Right atrium auricular region (tissue), 2 donors: ENCODE measurements around the gene PLD1. TPM values are rescaled to one million over a fixed set of nuclear protein-coding genes. Genes with fewer than 3 reads are reported as not detected.

Source experiments
- DNase-seq: peaks from one replicate; pipeline ENCODE4 v3.0.0-alpha.2; 2019; ENCODE audit warnings: low spot score
- H3K27ac ChIP-seq, 2 donors: fragments of 200-600 bp; sonication (generic); 1 replicate in 1 of 2; 2 replicates in 1 of 2; pipeline ENCODE4 v1.5.1; 2016 to 2019
- H3K27me3 ChIP-seq, 2 donors: fragments of 200-600 bp; sonication (generic); one replicate each; pipeline versions ENCODE4 v1.5.1 to v1.6.0; 2017 to 2019
- H3K36me3 ChIP-seq: fragments of 200-600 bp; sonication (generic); one replicate; pipeline ENCODE4 v1.5.1; 2016
- H3K4me1 ChIP-seq, 2 donors: fragments of 200-600 bp; sonication (generic); one replicate each; pipeline versions ENCODE4 v1.5.1 to v1.6.0; 2017 to 2019
- H3K4me3 ChIP-seq, 2 donors: fragments of 200-600 bp; sonication (generic); 1 replicate in 1 of 2; 2 replicates in 1 of 2; pipeline ENCODE4 v1.5.1; 2017 to 2019; ENCODE audit warnings: mild to moderate bottlenecking in 1 of 2, moderate library complexity in 1 of 2
- H3K9me3 ChIP-seq, 2 donors: fragments of 200-600 bp; sonication (generic); one replicate each; pipeline ENCODE4 v1.5.1; 2019
- total RNA-seq, 2 donors: library from RNA; depleted of rRNA; stranded (reverse); fragments of >200 nt; gene quantifications; one replicate each; pipeline ENCODE4 v1.1.0, GENCODE V29; 2016
- TF ChIP-seq, protein P1 (sequence below), 2 donors: fragments of 200-600 bp; sonication (generic); IDR thresholded peaks; one replicate each; pipeline ENCODE4 v1.5.1; 2019; ENCODE audit warnings: antibody characterized with exemption in 2 of 2

PLD1 gene
- total RNA-seq, 2 donors from 2014 or later, result 64.5 to 111 TPM

DNA sequence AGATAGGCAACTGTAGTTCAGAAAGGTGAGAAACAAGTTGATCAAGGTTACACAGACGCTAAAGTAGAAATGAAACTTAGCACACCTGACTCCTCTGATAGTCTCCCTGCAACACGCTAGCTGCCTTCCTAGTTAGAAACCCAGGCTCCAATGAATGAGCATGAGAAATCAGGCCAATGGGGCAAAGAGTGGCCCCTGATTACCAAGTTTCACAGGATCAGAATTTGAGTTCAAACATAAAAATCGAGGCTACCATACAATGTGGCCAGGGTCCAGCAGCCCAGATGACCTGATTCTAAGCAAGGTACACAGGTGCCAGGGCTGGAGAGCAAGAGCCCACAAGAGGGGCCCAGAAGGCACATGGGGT lies 7.7 kb downstream of the PLD1 start:
- TF ChIP-seq, protein P1, sequence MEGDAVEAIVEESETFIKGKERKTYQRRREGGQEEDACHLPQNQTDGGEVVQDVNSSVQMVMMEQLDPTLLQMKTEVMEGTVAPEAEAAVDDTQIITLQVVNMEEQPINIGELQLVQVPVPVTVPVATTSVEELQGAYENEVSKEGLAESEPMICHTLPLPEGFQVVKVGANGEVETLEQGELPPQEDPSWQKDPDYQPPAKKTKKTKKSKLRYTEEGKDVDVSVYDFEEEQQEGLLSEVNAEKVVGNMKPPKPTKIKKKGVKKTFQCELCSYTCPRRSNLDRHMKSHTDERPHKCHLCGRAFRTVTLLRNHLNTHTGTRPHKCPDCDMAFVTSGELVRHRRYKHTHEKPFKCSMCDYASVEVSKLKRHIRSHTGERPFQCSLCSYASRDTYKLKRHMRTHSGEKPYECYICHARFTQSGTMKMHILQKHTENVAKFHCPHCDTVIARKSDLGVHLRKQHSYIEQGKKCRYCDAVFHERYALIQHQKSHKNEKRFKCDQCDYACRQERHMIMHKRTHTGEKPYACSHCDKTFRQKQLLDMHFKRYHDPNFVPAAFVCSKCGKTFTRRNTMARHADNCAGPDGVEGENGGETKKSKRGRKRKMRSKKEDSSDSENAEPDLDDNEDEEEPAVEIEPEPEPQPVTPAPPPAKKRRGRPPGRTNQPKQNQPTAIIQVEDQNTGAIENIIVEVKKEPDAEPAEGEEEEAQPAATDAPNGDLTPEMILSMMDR (IDR thresholded peaks at IDR 0.05), result no peak
- Histone ChIP-seq H3K27me3 (no peaks in the 10 kb centered on the region), H3K4me3 (no peak overlapping the region), H3K4me1 (peaks cover 0 to 51% of the 10 kb centered on the region in 2 donors), H3K36me3 (no peaks in the 10 kb centered on the region), H3K27ac (peak overlapping the region; percentile 45 to 59), H3K9me3 (no peaks in the 10 kb centered on the region)
- DNase-seq, result no peak

DNA sequence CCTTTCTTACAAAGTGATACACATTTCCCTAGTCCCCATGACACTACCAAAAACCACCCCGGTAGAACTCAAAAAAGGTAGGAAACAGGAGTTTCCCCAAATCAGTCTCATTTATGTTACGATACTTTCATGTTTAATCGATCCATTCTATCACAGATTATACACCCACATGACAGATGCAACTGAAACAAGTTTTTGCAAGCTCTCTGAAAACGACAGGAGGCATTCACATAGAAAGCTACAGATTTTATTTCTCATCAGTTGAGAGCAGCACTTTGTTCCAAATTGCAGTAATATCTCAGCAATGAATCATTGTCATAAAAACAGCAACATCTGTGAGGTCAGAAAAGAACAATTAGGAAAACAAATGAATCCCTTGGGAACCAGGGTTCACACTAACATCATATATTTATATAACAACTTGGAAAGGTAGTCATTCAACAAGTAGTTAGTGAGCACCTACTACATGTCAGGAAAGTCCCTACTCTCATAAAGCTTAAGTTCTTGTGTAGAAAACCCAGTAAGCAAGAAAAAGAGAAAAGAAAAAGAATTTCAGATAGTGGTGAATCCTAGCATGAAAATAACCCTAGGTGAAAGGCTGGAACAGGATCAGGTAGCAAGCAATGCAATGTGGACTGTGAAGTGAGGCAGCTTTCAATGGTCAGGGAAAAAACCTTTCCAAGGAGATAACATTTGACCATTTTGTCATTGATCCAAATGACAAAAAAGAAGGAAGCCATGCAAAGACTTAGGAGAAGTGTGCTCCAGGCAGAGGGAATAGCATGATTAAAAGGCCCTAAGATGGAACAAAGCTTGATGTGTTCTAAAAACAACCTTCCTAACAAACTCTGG lies 8.3 kb downstream of the PLD1 start:
- Histone ChIP-seq H3K27me3 (no peaks in the 10 kb centered on the region), H3K36me3 (no peaks in the 10 kb centered on the region), H3K4me3 (no peak overlapping the region), H3K9me3 (no peaks in the 10 kb centered on the region), H3K4me1 (peaks cover 0 to 51% of the 10 kb centered on the region in 2 donors), H3K27ac (peak overlapping the region; percentile 60 to 64)
- TF ChIP-seq, protein P1 (IDR thresholded peaks at IDR 0.05), result no peak
- no peak for DNase-seq

DNA sequence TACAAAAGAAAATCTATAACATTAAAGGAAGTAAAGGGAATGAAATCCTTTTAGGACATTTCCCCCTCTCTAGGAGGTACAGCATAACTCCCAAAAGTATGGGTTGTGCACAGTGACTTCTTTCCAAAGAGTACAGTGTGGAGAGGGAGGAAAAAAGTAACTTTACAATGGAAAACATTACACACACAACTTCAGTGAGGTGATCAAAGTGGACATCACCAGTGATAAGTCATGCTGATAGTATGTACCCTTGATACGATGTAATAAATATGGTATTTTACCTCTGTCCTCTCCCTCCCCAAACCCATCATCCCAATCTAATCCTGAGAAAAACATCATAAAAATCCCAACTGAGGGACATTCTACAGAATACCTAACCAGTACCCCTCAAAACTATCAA lies 10.8 kb downstream of the PLD1 start:
- TF ChIP-seq, protein P1 (IDR thresholded peaks at IDR 0.05), result no peak
- DNase-seq, result no peak
- no peak overlapping the region for H3K27ac ChIP-seq
- no peaks in the 10 kb centered on the region for H3K36me3 ChIP-seq
- no peaks in the 10 kb centered on the region for H3K9me3 ChIP-seq
- H3K4me1 ChIP-seq, result peaks cover 0 to 32% of the 10 kb centered on the region in 2 donors
- no peaks in the 10 kb centered on the region for H3K27me3 ChIP-seq
- H3K4me3 ChIP-seq, result no peak overlapping the region

DNA sequence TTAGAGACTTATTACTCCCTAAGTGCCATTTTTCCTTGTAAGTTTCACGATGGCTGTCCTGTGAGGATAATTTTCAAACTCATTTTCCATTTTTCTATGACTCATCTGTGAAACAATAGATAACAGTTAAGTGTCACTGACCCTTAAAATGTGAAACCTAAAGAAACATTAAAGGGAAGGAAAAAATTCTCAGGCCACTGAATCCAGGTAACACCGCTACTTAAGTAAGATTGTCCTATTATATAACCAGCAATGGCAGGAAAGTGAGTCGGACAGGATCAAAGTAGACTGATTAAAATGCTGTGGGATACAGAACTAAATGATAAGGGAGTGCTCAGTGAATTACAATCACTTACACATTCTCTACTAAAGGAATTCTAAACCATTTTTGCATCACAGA lies 12.4 kb downstream of the PLD1 start:
- peaks cover 0 to 23% of the 10 kb centered on the region in 2 donors for H3K4me1 ChIP-seq
- no peak overlapping the region for H3K27ac ChIP-seq
- H3K27me3 ChIP-seq, result no peaks in the 10 kb centered on the region
- no peaks in the 10 kb centered on the region for H3K36me3 ChIP-seq
- no peak for DNase-seq
- H3K4me3 ChIP-seq, result no peak overlapping the region
- no peaks in the 10 kb centered on the region for H3K9me3 ChIP-seq
- TF ChIP-seq, protein P1 (IDR thresholded peaks at IDR 0.05), result no peak

DNA sequence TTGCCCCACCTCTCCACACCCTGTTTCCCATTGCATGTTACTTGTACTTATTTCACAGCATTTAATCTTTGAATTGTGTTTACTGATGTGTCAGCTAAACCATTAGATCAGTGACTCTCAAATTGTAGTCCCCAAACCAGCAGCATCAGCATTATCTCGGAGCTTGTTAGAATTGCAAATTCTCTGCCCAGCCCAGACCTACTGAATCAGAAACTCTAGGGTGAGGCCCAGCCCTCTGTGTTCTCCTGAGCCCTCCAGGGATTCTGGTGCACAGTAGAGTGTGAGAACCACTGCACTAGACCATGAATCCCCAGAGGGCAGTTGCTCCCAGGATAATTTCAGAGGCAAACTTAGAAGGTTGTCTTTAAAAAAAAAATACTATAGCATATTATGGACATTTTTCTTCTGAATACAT lies 13.0 kb downstream of the PLD1 start:
- Histone ChIP-seq H3K4me3 (no peak overlapping the region), H3K27ac (no peak overlapping the region), H3K4me1 (peaks cover 0 to 23% of the 10 kb centered on the region in 2 donors), H3K27me3 (no peaks in the 10 kb centered on the region), H3K9me3 (no peaks in the 10 kb centered on the region), H3K36me3 (no peaks in the 10 kb centered on the region)
- TF ChIP-seq, protein P1 (IDR thresholded peaks at IDR 0.05), result no peak
- no peak for DNase-seq
